Mesenchymal stem cell (in vitro differentiated cells and primary cell): ENCODE data around the gene SPTBN1.

Experiments used
- DNase-seq: peaks from one replicate; pipeline ENCODE4 v3.0.0-alpha.2; 2013
- H2AFZ ChIP-seq: one replicate; pipeline ENCODE4 v1.6.1; 2013; ENCODE audit warnings: low read depth, mild to moderate bottlenecking, control low read depth, inconsistent platforms, low read length, moderate library complexity
- H2AK5ac ChIP-seq: 2 replicates; pipeline ENCODE4 v1.6.1; 2013; ENCODE audit warnings: low read length, moderate library complexity, mild to moderate bottlenecking, inconsistent platforms; ENCODE audit not compliant: severe bottlenecking
- H2BK120ac ChIP-seq: one replicate; pipeline ENCODE4 v1.6.1; 2013; ENCODE audit warnings: low read depth, mild to moderate bottlenecking, inconsistent platforms, low read length, moderate library complexity
- H2BK12ac ChIP-seq, 2 experiments: one replicate each; pipeline ENCODE4 v1.6.1; 2013; ENCODE audit warnings: inconsistent platforms in 2 of 2, low read length in 2 of 2, mild to moderate bottlenecking in 2 of 2, moderate library complexity in 2 of 2, control low read depth in 1 of 2
- H2BK15ac ChIP-seq: one replicate; pipeline ENCODE4 v1.6.1; 2013; ENCODE audit warnings: mild to moderate bottlenecking, low read depth, inconsistent platforms; ENCODE audit not compliant: poor library complexity, severe bottlenecking
- H2BK5ac ChIP-seq: 2 replicates; pipeline ENCODE4 v1.6.1; 2013; ENCODE audit warnings: low read depth, mild to moderate bottlenecking, low read length, control low read depth, inconsistent platforms; ENCODE audit not compliant: poor library complexity, severe bottlenecking
- H3K14ac ChIP-seq, 2 experiments: one replicate each; pipeline ENCODE4 v1.6.1; 2013; ENCODE audit warnings: inconsistent platforms in 2 of 2, low read length in 2 of 2, control low read depth in 1 of 2, mild to moderate bottlenecking in 1 of 2, moderate library complexity in 1 of 2
- H3K18ac ChIP-seq, 2 experiments: one replicate each; pipeline ENCODE4 v1.6.1; 2013; ENCODE audit warnings: inconsistent platforms in 2 of 2, low read length in 2 of 2, control low read depth in 1 of 2, low read depth in 1 of 2, mild to moderate bottlenecking in 1 of 2
- H3K23ac ChIP-seq, 2 experiments: one replicate each; pipeline ENCODE4 v1.6.1; 2013; ENCODE audit warnings: inconsistent platforms in 2 of 2, low read length in 2 of 2, mild to moderate bottlenecking in 2 of 2, moderate library complexity in 2 of 2, control low read depth in 1 of 2
- H3K27ac ChIP-seq: 2 replicates; pipeline ENCODE4 v1.5.1; 2013; ENCODE audit warnings: mild to moderate bottlenecking, moderate library complexity, low read length, control low read depth, inconsistent platforms; ENCODE audit not compliant: poor library complexity, severe bottlenecking
- H3K27me3 ChIP-seq, 2 experiments: 2 replicates each; pipeline versions ENCODE4 v1.6.1 to v1.7.0; 2013; ENCODE audit warnings: low read length in 2 of 2, mild to moderate bottlenecking in 2 of 2, moderate library complexity in 2 of 2, control low read depth in 1 of 2, inconsistent platforms in 1 of 2; ENCODE audit not compliant: control insufficient read depth in 1 of 2, insufficient read depth in 1 of 2
- H3K36me3 ChIP-seq, 2 experiments: 2 replicates each; pipeline versions ENCODE4 v1.6.1 to v1.7.0; 2013; ENCODE audit warnings: low read length in 2 of 2, control low read depth in 1 of 2, inconsistent platforms in 1 of 2, low read depth in 1 of 2, mild to moderate bottlenecking in 1 of 2; ENCODE audit not compliant: insufficient read depth in 2 of 2, control insufficient read depth in 1 of 2
- H3K4ac ChIP-seq, 2 experiments: one replicate each; pipeline ENCODE4 v1.6.1; 2013; ENCODE audit warnings: inconsistent platforms in 2 of 2, low read length in 2 of 2, mild to moderate bottlenecking in 2 of 2, moderate library complexity in 2 of 2, control low read depth in 1 of 2, low read depth in 1 of 2
- H3K4me1 ChIP-seq: 2 replicates; pipeline ENCODE4 v1.6.1; 2013; ENCODE audit warnings: low read depth, low read length, control low read depth; ENCODE audit not compliant: control insufficient read depth, insufficient read depth
- H3K4me2 ChIP-seq: 2 replicates; pipeline ENCODE4 v1.6.1; 2013; ENCODE audit warnings: low read length, mild to moderate bottlenecking, inconsistent platforms; ENCODE audit not compliant: poor library complexity, severe bottlenecking
- H3K4me3 ChIP-seq, 2 experiments: 2 replicates each; pipeline versions ENCODE4 v1.5.1 to v1.7.0; 2013; ENCODE audit warnings: low read length in 2 of 2, mild to moderate bottlenecking in 2 of 2, control low read depth in 1 of 2, low read depth in 1 of 2; ENCODE audit not compliant: insufficient read depth in 1 of 2
- H3K79me1 ChIP-seq: replicated peaks from 2 replicates; pipeline ENCODE4 v1.6.1; 2013; ENCODE audit warnings: mild to moderate bottlenecking, control low read depth, low read length, inconsistent platforms; ENCODE audit not compliant: poor library complexity, severe bottlenecking
- H3K9ac ChIP-seq: 2 replicates; pipeline ENCODE4 v1.7.0; 2013; ENCODE audit warnings: mild to moderate bottlenecking, low read length, moderate library complexity
- H3K9me3 ChIP-seq: 2 replicates; pipeline ENCODE4 v1.7.0; 2013; ENCODE audit warnings: mild to moderate bottlenecking, low read length; ENCODE audit not compliant: control insufficient read depth
- H4K8ac ChIP-seq: one replicate; pipeline ENCODE4 v1.6.1; 2013; ENCODE audit warnings: inconsistent platforms, mild to moderate bottlenecking, low read length, moderate library complexity
- H4K91ac ChIP-seq: one replicate; pipeline ENCODE4 v1.6.1; 2013; ENCODE audit warnings: mild to moderate bottlenecking, low read length, inconsistent platforms
- WGBS: methylation state at CpG from one replicate; pipeline ENCODE4 v1.1.7; 2013; ENCODE audit warnings: mixed read lengths; 5-methylcytosine and 5-hydroxymethylcytosine counted together

Gene SPTBN1

DNA sequence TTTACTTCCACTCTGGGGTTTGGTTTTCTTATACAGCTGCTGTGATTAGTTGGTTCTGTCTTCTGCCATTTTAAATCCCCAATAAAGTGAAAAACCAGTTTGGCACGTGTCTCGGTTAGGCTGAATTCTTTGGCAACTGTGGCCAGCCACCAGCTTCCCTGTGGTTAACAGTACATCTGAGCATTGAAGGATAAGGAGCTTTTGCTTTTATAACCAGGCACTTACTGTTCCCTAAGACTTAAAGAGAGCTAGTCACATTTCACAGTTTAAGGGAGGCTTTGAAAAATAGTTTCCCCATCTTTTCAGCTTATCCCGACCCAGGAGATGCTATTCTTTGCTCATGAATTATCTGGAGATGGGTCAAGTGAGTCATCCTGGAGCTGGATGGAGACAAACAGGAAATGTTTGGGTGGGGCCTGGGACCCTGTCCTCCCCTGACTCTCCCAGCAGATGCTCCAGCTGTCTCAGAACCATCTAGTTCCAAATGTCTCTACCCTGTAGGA is 210.1 kb downstream of the SPTBN1 start:
- peak overlapping the region in 1 of 2 experiments; percentile 85 for H3K4ac ChIP-seq
- peak overlapping the region; percentile 71 for H2BK120ac ChIP-seq
- peak overlapping the region; percentile 71 for H3K9ac ChIP-seq
- no peak overlapping the region for H3K14ac ChIP-seq
- H3K4me3 ChIP-seq: peak overlapping the region in 1 of 2 experiments; percentile 25
- no peak overlapping the region for H3K23ac ChIP-seq
- no peak overlapping the region for H3K27ac ChIP-seq
- H4K8ac ChIP-seq: no peak overlapping the region
- no peak overlapping the region for H2AFZ ChIP-seq
- H2BK12ac ChIP-seq: no peak overlapping the region
- DNase-seq: peak; percentile 92
- H3K18ac ChIP-seq: peak overlapping the region; percentile 78 to 84
- 43% methylated on average over 1 of the region's 3 CpGs for WGBS
- H3K27me3 ChIP-seq: no peaks in the 10 kb centered on the region
- no peak overlapping the region for H4K91ac ChIP-seq
- H2AK5ac ChIP-seq: no peak overlapping the region
- no peaks in the 10 kb centered on the region for H3K4me1 ChIP-seq
- H3K36me3 ChIP-seq: peaks cover 58 to 86% of the 10 kb centered on the region in 2 experiments
- H3K9me3 ChIP-seq: no peaks in the 10 kb centered on the region
- H3K4me2 ChIP-seq: no peak overlapping the region
- H2BK5ac ChIP-seq: no peak overlapping the region
- peaks cover 42% of the 10 kb centered on the region for H3K79me1 ChIP-seq
- no peak overlapping the region for H2BK15ac ChIP-seq

DNA sequence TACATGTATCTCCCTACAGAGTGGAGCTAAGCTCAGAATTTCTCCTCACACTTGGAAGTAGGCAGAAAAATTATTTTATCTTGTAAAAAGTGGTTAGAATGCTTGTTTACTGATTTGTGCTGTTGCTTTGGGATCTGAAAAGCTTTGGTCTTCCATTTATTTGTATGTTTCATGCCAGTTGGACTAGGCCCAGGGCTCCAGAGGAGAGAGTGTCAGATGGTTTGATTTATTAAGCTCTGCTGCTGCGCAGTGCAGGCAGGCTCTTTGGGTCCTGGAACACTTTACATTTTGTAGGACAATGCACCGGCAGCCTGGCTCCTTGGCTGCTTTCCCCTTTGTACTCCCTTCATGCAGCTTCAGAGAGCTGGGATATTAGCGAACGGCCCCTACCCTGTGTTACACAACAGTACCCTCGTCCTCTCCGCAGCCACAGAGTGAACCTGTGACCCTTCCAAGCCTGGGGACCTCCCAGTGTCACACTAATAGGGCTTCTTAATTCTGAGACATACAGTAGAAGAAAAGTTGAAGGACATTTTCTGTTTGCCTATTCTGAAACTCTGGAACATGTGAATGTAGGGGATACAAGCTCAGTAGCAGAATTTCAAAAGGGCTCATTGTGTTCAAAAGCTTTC is 210.6 kb downstream of the SPTBN1 start:
- no peak overlapping the region for H4K8ac ChIP-seq
- H3K23ac ChIP-seq: no peak overlapping the region
- H3K4me3 ChIP-seq: peak overlapping the region in 1 of 2 experiments; percentile 24
- peaks cover 42% of the 10 kb centered on the region for H3K79me1 ChIP-seq
- H2BK15ac ChIP-seq: no peak overlapping the region
- H3K18ac ChIP-seq: peak overlapping the region; percentile 14 to 28
- 35% methylated on average over 3 of the region's 6 CpGs for WGBS
- H2AFZ ChIP-seq: no peak overlapping the region
- no peak overlapping the region for H3K27ac ChIP-seq
- peak; percentile 80 for DNase-seq
- H3K4me2 ChIP-seq: no peak overlapping the region
- H2BK120ac ChIP-seq: no peak overlapping the region
- no peak overlapping the region for H3K14ac ChIP-seq
- peak overlapping the region in 1 of 2 experiments; percentile 88 for H3K4ac ChIP-seq
- no peak overlapping the region for H2AK5ac ChIP-seq
- H3K4me1 ChIP-seq: no peaks in the 10 kb centered on the region
- no peak overlapping the region for H2BK5ac ChIP-seq
- no peak overlapping the region for H2BK12ac ChIP-seq
- H3K9ac ChIP-seq: peak overlapping the region; percentile 71
- peaks cover 58 to 84% of the 10 kb centered on the region in 2 experiments for H3K36me3 ChIP-seq
- H3K9me3 ChIP-seq: no peaks in the 10 kb centered on the region
- no peaks in the 10 kb centered on the region for H3K27me3 ChIP-seq
- no peak overlapping the region for H4K91ac ChIP-seq

DNA sequence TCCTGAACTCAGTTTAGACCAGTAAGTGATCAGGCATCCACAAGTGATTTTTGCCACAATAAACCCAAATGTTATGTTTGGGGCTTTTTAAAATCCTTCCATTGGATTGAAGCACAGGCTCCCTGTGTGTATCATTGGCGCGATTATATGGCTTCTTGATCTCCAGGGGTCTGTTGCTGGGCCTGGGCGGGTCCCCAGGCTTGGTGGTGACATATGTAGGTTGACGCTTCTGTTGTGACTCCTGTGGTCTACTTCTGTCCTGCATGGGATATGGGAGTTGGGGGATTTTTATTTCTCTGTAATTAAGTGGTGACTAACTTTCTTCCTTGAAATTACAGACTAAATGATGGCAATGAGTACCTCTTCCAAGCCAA is 211.1 kb downstream of the SPTBN1 start:
- H3K4ac ChIP-seq: peak overlapping the region in 1 of 2 experiments; percentile 88
- H2BK15ac ChIP-seq: no peak overlapping the region
- WGBS: 97% methylated on average over 4 of the region's 4 CpGs
- H3K36me3 ChIP-seq: peaks cover 55 to 82% of the 10 kb centered on the region in 2 experiments
- peaks cover 42% of the 10 kb centered on the region for H3K79me1 ChIP-seq
- H3K4me1 ChIP-seq: no peaks in the 10 kb centered on the region
- no peak overlapping the region for H3K23ac ChIP-seq
- peak overlapping the region in 1 of 2 experiments; percentile 24 for H3K4me3 ChIP-seq
- no peaks in the 10 kb centered on the region for H3K27me3 ChIP-seq
- no peak overlapping the region for H2BK120ac ChIP-seq
- H3K9me3 ChIP-seq: no peaks in the 10 kb centered on the region
- no peak for DNase-seq
- peak overlapping the region; percentile 26 to 74 for H3K18ac ChIP-seq
- no peak overlapping the region for H4K91ac ChIP-seq
- H3K4me2 ChIP-seq: no peak overlapping the region
- H3K14ac ChIP-seq: no peak overlapping the region
- no peak overlapping the region for H2BK5ac ChIP-seq
- H2AFZ ChIP-seq: no peak overlapping the region
- no peak overlapping the region for H2AK5ac ChIP-seq
- no peak overlapping the region for H4K8ac ChIP-seq
- H2BK12ac ChIP-seq: peak overlapping the region in 1 of 2 experiments; percentile 56
- H3K27ac ChIP-seq: no peak overlapping the region
- H3K9ac ChIP-seq: peak overlapping the region; percentile 71

DNA sequence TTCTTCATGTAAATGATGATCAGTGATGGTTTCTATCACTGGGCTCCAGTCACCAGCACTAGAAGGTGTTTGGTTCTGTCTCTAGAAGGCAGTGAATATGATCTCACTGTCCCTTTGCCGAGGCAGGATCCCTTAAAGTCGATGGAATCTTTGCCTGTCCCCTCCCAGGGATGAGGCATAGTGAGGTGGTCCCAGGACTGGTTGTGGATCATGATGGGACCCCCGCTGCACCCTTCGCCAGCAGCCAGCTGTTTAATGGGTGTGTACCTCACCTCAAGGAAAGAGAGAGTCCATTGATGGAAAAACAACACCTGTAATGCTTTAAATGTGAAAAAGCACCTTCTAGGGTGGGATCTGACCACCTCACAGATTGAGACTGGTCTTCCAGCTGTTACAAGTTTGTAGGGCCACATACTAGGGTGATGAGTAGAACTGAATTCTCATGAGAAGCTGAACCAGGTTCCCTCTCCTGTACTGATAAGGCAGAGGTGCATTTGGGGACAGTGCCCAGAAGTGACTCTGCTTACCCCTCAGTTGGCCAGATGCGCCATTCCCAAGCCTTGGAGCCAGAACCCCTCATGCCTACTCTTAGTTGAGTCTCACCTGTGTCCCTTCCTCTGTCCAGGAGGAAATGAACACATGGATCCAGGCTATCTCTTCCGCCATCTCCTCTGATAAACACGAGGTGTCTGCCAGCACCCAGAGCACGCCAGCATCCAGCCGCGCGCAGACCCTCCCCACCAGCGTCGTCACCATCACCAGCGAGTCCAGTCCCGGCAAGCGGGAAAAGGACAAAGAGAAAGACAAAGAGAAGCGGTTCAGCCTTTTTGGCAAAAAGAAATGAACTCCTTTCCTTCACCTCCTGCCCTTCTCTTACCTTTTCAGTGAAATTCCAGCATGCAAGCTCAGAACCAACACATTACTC is 211.9 kb downstream of the SPTBN1 start:
- no peaks in the 10 kb centered on the region for H3K4me1 ChIP-seq
- DNase-seq: no peak
- H3K36me3 ChIP-seq: peaks cover 51 to 75% of the 10 kb centered on the region in 2 experiments
- 97% methylated on average over 16 of the region's 17 CpGs for WGBS
- H2AFZ ChIP-seq: no peak overlapping the region
- H3K79me1 ChIP-seq: peaks cover 40% of the 10 kb centered on the region
- no peak overlapping the region for H2AK5ac ChIP-seq
- H3K4me2 ChIP-seq: no peak overlapping the region
- peak overlapping the region in 1 of 2 experiments; percentile 47 for H3K4ac ChIP-seq
- H2BK12ac ChIP-seq: peak overlapping the region; percentile 75 to 89
- H3K9me3 ChIP-seq: no peaks in the 10 kb centered on the region
- no peak overlapping the region for H2BK15ac ChIP-seq
- H3K23ac ChIP-seq: peak overlapping the region in 1 of 2 experiments; percentile 46
- H3K4me3 ChIP-seq: no peak overlapping the region
- peak overlapping the region; percentile 21 for H2BK120ac ChIP-seq
- no peak overlapping the region for H3K9ac ChIP-seq
- no peak overlapping the region for H2BK5ac ChIP-seq
- H3K14ac ChIP-seq: peak overlapping the region in 1 of 2 experiments; percentile 35
- no peak overlapping the region for H4K8ac ChIP-seq
- no peaks in the 10 kb centered on the region for H3K27me3 ChIP-seq
- peak overlapping the region; percentile 45 to 67 for H3K18ac ChIP-seq
- no peak overlapping the region for H3K27ac ChIP-seq
- H4K91ac ChIP-seq: no peak overlapping the region
